K562 (cell line): ENCODE results near the gene TCEA3. TPM values are rescaled to one million over a fixed set of nuclear protein-coding genes. Genes with fewer than 3 reads are reported as not detected.

Source experiments
- BRD9 ChIP-seq: fragments of 450-650 bp; IDR thresholded peaks from 2 replicates; pipeline ENCODE4 v1.6.1; 2018; ENCODE audit warnings: low read depth; ENCODE audit not compliant: partially characterized antibody
- CBX8 ChIP-seq: fragments of 200-600 bp; sonication (generic); IDR thresholded peaks from 2 replicates; pipeline ENCODE4 v1.6.1; 2012; ENCODE audit warnings: borderline replicate concordance, mixed run types, low read depth, mild to moderate bottlenecking, moderate library complexity, mixed read lengths, low read length, control low read depth, inconsistent platforms; ENCODE audit not compliant: poor library complexity, severe bottlenecking; ENCODE audit errors: extremely low read depth
- CHD4 ChIP-seq: fragments of 200-600 bp; sonication (generic); IDR thresholded peaks from 3 replicates; pipeline ENCODE4 v1.6.1; 2012; ENCODE audit warnings: low read depth, mild to moderate bottlenecking, mixed read lengths, low read length, inconsistent platforms; ENCODE audit not compliant: insufficient read depth, insufficient replicate concordance, poor library complexity, severe bottlenecking
- FOS ChIP-seq: IDR thresholded peaks from 3 replicates; pipeline ENCODE4 v1.6.1; 2011; ENCODE audit not compliant: insufficient read length; ENCODE audit errors: extremely low read depth
- GATAD2A ChIP-seq: fragments of 450-650 bp; IDR thresholded peaks from 2 replicates; pipeline ENCODE4 v1.6.1; 2017
- HNRNPL ChIP-seq: fragments of 200-400 bp; formaldehyde crosslinking; IDR thresholded peaks from 2 replicates; pipeline ENCODE4 v1.6.1; 2017; ENCODE audit warnings: low read depth, mild to moderate bottlenecking, low read length
- KAT2B ChIP-seq: IDR thresholded peaks from one replicate; pipeline ENCODE4 v1.6.1; 2012; ENCODE audit warnings: low read depth, mild to moderate bottlenecking, control low read depth, inconsistent platforms, low read length, moderate library complexity
- MAFF ChIP-seq: IDR thresholded peaks from 2 replicates; pipeline ENCODE4 v1.6.1; 2012; ENCODE audit warnings: low read length, improper control_type of control experiment
- MNT ChIP-seq, 2 experiments: fragments of 450-650 bp; conservative IDR thresholded peaks; 2 replicates each; pipeline ENCODE4 v1.6.1; 2017; ENCODE audit warnings: mild to moderate bottlenecking in 2 of 2, moderate library complexity in 2 of 2
- NKRF ChIP-seq: fragments of 450-650 bp; IDR thresholded peaks from 2 replicates; pipeline ENCODE4 v1.6.1; 2016; ENCODE audit warnings: borderline replicate concordance
- NUFIP1 ChIP-seq: fragments of 450-650 bp; IDR thresholded peaks from 2 replicates; pipeline ENCODE4 v1.6.1; 2018; ENCODE audit not compliant: partially characterized antibody
- RFX1 ChIP-seq: fragments of 450-650 bp; IDR thresholded peaks from 2 replicates; pipeline ENCODE4 v1.6.1; 2016; ENCODE audit warnings: mild to moderate bottlenecking, moderate library complexity
- SMC3 ChIP-seq: conservative IDR thresholded peaks from 2 replicates; pipeline ENCODE4 v1.6.1; 2011; ENCODE audit warnings: low read depth, low read length, improper control_type of control experiment; ENCODE audit not compliant: insufficient read depth
- TOE1 ChIP-seq, 2 experiments: fragments of 450-650 bp in 1 of 2; sonication (generic) in 1 of 2; formaldehyde crosslinking in 1 of 2; IDR thresholded peaks; 2 replicates each; pipeline versions ENCODE4 v1.7.1 to v1.8.0; 2016 to 2022; ENCODE audit warnings: borderline replicate concordance in 2 of 2, mild to moderate bottlenecking in 2 of 2, antibody characterized with exemption in 1 of 2, inconsistent platforms in 1 of 2, low read depth in 1 of 2, missing genetic modification reagents in 1 of 2, moderate library complexity in 1 of 2
- TRIM25 ChIP-seq: fragments of 450-650 bp; IDR thresholded peaks from 2 replicates; pipeline ENCODE4 v1.7.0; 2016; ENCODE audit warnings: borderline replicate concordance
- ZNF12 ChIP-seq: sonication (generic); formaldehyde crosslinking; IDR thresholded peaks from 2 replicates; pipeline ENCODE4 v1.4.0; 2020; ENCODE audit warnings: mild to moderate bottlenecking, missing genetic modification reagents
- ZNF41 ChIP-seq: fragments of 250-450 bp; sonication (Bioruptor Pico); conservative IDR thresholded peaks from 2 replicates; pipeline ENCODE4 v1.4.0; 2020; ENCODE audit warnings: mild to moderate bottlenecking
- ZNF668 ChIP-seq: fragments of 250-450 bp; sonication (Bioruptor Pico); IDR thresholded peaks from 2 replicates; pipeline ENCODE4 v1.8.0; 2022; ENCODE audit warnings: mild to moderate bottlenecking, inconsistent platforms
- ZNF707 ChIP-seq: fragments of 250-450 bp; sonication (Bioruptor Pico); conservative IDR thresholded peaks from 2 replicates; pipeline ENCODE4 v1.8.0; 2022; ENCODE audit warnings: inconsistent platforms, mild to moderate bottlenecking, moderate library complexity
- polyA plus RNA-seq, 8 experiments: library from polyadenylated mRNA; depleted of rRNA in 4 of 8; stranded (reverse) in 5 of 8; unstranded in 3 of 8; fragments of >200 nt; fragmentation: Nextera tagmentation in 2 of 8; fragmentation: Illumina TruSeq in 1 of 8; extraction: Ambion mirVana in 2 of 8; extraction: Trizol in 1 of 8; gene quantifications; 2 replicates each; pipeline versions ENCODE4 v1.2.1 to v1.2.3, GENCODE V29; 2011 to 2014; ENCODE audit warnings: inconsistent platforms in 1 of 8, missing spikeins in 1 of 8
- total RNA-seq, 7 experiments: library from RNA; depleted of rRNA in 6 of 7; stranded (reverse); fragments of >200 nt in 6 of 7; fragmentation: Illumina TruSeq in 2 of 7; extraction: Trizol in 2 of 7; gene quantifications; 2 replicates each; pipeline versions ENCODE4 v1.2.1 to v1.2.3, GENCODE V29; 2011 to 2021; ENCODE audit warnings: low replicate concordance in 1 of 7
- TF ChIP-seq, protein P1 (sequence below): fragments of 450-650 bp; conservative IDR thresholded peaks from 2 replicates; pipeline ENCODE4 v1.6.1; 2016; ENCODE audit warnings: missing genetic modification characterization, low read depth, mild to moderate bottlenecking, missing compliant biosample characterization, moderate library complexity

The TCEA3 gene
- total and polyA plus RNA-seq, 9 of the 15 experiments (the other 6 are each of a cell fraction or from before 2014, with no cell fraction given): 0.03 to 0.55 (median 0.36) TPM

DNA sequence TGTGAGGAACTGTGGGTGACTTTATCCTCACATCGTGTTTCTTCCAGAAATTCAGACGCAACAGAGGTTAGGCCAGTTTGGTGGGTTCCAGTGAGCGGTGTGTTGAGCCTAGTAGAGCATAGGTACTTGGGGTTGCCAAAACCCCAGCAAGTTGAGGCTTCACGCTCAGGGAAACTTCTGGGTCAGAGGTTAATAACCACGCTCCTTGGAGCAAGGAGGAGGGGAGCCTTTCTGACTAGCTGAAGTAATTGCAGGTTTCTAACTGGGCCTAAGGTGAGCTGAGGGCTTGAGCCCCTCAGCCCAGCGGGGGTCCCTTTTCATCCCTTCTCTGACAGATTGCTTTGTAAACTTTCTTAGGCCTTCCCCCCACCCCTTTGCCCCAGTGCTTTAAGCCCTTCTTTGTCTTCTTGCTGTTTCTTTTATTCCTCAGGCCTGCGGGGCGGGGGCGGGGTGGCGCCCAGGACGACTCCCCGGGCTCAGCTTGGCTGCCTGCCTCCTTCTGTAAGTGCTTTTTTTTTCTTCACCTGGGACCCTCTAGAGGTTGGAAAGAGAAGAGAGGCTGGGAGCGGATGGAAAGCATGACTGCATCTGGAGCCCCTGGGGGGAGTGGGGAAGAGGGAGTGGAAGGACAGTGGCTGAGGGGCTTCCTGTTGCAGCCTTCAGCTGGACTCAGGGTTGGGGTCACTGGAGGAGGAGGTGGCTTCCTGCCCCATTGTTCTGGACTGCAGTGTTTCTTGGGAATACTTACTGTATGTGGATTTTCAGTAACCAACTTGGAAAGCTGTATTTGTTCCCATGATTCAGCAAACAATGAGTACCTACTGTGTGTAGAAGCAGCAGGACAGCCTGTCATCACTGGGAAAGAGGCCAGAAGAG is 53.6 kb downstream of the TCEA3 start (continued):
- TF ChIP-seq TRIM25: no peak
- TF ChIP-seq ZNF41 (CRISPR knock-in tag): no peak
- no peak for TF ChIP-seq FOS
- TF ChIP-seq MAFF: 0 out of 2 replicates have a peak, but pooled peaks have one; percentile 2
- TF ChIP-seq ZNF707 (CRISPR knock-in tag): no peak
- no peak for TF ChIP-seq ZNF12 (CRISPR knock-in tag)
- TF ChIP-seq KAT2B: no peak
- no peak for TF ChIP-seq RFX1
- TF ChIP-seq, protein P1, sequence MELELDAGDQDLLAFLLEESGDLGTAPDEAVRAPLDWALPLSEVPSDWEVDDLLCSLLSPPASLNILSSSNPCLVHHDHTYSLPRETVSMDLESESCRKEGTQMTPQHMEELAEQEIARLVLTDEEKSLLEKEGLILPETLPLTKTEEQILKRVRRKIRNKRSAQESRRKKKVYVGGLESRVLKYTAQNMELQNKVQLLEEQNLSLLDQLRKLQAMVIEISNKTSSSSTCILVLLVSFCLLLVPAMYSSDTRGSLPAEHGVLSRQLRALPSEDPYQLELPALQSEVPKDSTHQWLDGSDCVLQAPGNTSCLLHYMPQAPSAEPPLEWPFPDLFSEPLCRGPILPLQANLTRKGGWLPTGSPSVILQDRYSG (tag): no peak
- no peak for TF ChIP-seq NUFIP1
- 0 out of 2 replicates have a peak, but pooled peaks have one; percentile 26 for TF ChIP-seq NKRF
- no peak for TF ChIP-seq SMC3
- TF ChIP-seq HNRNPL: no peak
- 0 out of 2 replicates have a peak, but pooled peaks have one; percentile 37 for TF ChIP-seq GATAD2A
- peak; percentile 13 for TF ChIP-seq CHD4
- TF ChIP-seq ZNF668 (CRISPR knock-in tag): no peak
- TF ChIP-seq TOE1 (IDR thresholded peaks at IDR 0.05; ENCODE audit: borderline replicate concordance): no peak
- TF ChIP-seq TOE1 (CRISPR knock-in tag; IDR thresholded peaks at IDR 0.05; ENCODE audit: borderline replicate concordance, low read depth): no peak
- peak; percentile 39 to 42; a peak in 2 of 4 replicates for TF ChIP-seq MNT (conservative IDR thresholded peaks at IDR 0.05)
- TF ChIP-seq BRD9: peak; percentile 40
- TF ChIP-seq CBX8: no peak
